NB4 (cell line): Measurements from ENCODE around the gene TENT5A.

ENCODE experiments used
- DNase-seq: peaks from one replicate; pipeline ENCODE4 v3.0.0; 2010; ENCODE audit warnings: low read depth
- H3K4me3 ChIP-seq: one replicate; pipeline ENCODE4 v1.5.1; 2011; ENCODE audit warnings: mild to moderate bottlenecking, low read depth, low read length, moderate library complexity
- MYC ChIP-seq: IDR thresholded peaks from 2 replicates; pipeline ENCODE4 v1.6.1; 2011; ENCODE audit warnings: low read depth, low read length
- POLR2A ChIP-seq: IDR thresholded peaks from 2 replicates; pipeline ENCODE4 v1.6.1; 2011; ENCODE audit warnings: mild to moderate bottlenecking; ENCODE audit not compliant: insufficient read length; ENCODE audit errors: extremely low read depth
- TF ChIP-seq, protein P1 (sequence below): IDR thresholded peaks from one replicate; pipeline ENCODE4 v1.5.1; 2012; ENCODE audit warnings: low read depth, low read length
- TF ChIP-seq, protein P2 (sequence below): IDR thresholded peaks from 2 replicates; pipeline ENCODE4 v1.6.1; 2011; ENCODE audit warnings: low read depth, low read length

The TENT5A gene

GRCh38 chr6:81762132-81762531 is 9.7 kb upstream of the TENT5A start:
- no peak overlapping the region for H3K4me3 ChIP-seq
- no peak for DNase-seq
- TF ChIP-seq, protein P1, sequence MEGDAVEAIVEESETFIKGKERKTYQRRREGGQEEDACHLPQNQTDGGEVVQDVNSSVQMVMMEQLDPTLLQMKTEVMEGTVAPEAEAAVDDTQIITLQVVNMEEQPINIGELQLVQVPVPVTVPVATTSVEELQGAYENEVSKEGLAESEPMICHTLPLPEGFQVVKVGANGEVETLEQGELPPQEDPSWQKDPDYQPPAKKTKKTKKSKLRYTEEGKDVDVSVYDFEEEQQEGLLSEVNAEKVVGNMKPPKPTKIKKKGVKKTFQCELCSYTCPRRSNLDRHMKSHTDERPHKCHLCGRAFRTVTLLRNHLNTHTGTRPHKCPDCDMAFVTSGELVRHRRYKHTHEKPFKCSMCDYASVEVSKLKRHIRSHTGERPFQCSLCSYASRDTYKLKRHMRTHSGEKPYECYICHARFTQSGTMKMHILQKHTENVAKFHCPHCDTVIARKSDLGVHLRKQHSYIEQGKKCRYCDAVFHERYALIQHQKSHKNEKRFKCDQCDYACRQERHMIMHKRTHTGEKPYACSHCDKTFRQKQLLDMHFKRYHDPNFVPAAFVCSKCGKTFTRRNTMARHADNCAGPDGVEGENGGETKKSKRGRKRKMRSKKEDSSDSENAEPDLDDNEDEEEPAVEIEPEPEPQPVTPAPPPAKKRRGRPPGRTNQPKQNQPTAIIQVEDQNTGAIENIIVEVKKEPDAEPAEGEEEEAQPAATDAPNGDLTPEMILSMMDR, result no peak
- TF ChIP-seq MYC (no peak), POLR2A (no peak)
- TF ChIP-seq, protein P2, sequence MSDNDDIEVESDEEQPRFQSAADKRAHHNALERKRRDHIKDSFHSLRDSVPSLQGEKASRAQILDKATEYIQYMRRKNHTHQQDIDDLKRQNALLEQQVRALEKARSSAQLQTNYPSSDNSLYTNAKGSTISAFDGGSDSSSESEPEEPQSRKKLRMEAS, result no peak

DNA sequence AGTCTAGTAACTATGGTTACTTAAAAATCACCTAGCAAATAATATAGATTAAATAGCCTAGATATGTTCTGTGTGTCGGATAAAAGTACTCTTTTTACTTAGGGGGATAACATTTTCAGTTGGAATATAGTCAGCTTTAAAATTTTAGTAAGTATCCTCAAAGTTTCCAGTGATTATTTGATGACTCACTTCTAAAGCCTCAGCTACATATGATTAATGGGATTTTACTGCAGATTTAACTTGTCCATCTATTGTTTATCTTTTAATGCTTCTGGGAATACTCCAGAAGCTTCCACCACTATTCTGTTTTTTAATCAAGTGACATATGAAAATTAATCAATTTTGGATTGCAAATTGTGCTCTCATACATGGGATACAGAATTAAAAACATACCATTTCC is 8.7 kb upstream of the TENT5A start:
- H3K4me3 ChIP-seq, result no peak overlapping the region
- TF ChIP-seq, protein P2, result no peak
- TF ChIP-seq POLR2A (no peak), MYC (no peak)
- TF ChIP-seq, protein P1, result no peak
- no peak for DNase-seq

DNA sequence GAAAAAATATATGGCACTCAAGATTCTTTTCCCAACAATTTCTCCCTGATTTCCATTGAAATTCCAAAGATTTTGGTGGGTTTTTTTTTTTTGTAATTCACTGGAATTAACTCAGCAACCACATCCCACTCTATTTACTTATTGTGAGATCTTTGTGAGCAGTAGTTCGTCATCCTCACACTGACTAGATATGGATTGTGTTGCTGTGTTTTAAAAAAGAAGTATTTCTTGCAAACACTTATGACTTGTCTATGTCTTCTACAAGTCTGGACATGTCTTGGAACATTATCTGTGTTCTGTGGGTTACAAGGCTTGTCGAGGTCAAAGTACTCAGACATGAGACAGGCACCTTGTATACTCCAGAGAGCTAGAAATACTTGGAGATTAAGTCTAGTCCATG is 7.3 kb upstream of the TENT5A start:
- DNase-seq, result peak; percentile 38

DNA sequence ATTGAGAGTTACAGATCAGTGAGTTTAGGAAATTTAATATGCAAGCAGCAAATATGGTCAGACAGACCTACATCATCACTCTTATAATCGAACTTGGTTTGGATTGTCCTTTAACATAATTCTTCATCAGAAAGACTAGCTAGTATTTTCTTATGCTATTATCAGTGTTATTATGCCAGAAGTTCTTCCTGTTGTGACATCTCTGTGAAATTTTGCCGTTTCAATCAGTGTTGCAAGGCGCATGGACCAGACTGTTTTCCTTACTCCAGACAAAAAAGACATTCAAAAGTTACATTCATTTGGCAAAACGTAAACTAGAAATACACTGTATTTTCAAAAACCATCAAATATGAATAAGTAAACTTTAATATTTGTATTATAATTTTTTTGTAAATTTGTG is 5.7 kb upstream of the TENT5A start:
- no peak overlapping the region for H3K4me3 ChIP-seq
- TF ChIP-seq, protein P2, result no peak
- TF ChIP-seq POLR2A, result no peak
- TF ChIP-seq, protein P1, result no peak
- TF ChIP-seq MYC, result no peak
- peak; percentile 76 for DNase-seq

More for the DNA sequence above, 7.3 kb upstream of the TENT5A start:
- TF ChIP-seq POLR2A, result no peak
- TF ChIP-seq, protein P2, result no peak
- TF ChIP-seq, protein P1, result no peak
- TF ChIP-seq MYC, result no peak
- H3K4me3 ChIP-seq, result no peak overlapping the region

DNA sequence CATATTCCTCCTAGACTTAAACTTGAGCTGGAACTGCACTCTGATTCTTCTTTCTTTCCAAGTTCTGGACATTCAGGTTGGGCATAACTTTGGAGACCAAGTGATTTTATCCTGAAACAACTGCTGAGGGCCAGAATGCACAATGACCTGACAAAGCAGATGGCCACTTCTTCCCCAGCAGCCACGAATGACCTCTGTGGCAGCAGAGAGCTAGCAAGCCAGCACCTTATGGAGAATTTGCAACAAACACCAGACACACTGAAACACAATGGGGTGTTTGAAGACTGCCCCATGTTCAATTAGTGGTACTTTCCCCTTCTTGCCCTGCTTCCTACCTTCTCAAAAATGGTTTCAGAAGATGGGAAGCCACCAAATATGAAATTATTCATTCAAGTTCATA is 4.2 kb upstream of the TENT5A start:
- peak; percentile 57 for DNase-seq
- TF ChIP-seq, protein P2, result no peak
- TF ChIP-seq POLR2A, result no peak
- TF ChIP-seq, protein P1, result no peak
- TF ChIP-seq MYC, result no peak
- no peak overlapping the region for H3K4me3 ChIP-seq

GRCh38 chr6:81755551-81755950 is 3.1 kb upstream of the TENT5A start:
- no peak overlapping the region for H3K4me3 ChIP-seq
- TF ChIP-seq, protein P2, result no peak
- TF ChIP-seq, protein P1, result no peak
- no peak for TF ChIP-seq POLR2A
- no peak for TF ChIP-seq MYC
- no peak for DNase-seq
